ENCODE results near the gene DRAXIN. TPM values are rescaled to one million over a fixed set of nuclear protein-coding genes. Genes with fewer than 3 reads are reported as not detected.

The DRAXIN gene
- total RNA-seq, 4 donors from 2014 or later, result under 0.01 to 0.06 TPM; not detected in 2

DNA sequence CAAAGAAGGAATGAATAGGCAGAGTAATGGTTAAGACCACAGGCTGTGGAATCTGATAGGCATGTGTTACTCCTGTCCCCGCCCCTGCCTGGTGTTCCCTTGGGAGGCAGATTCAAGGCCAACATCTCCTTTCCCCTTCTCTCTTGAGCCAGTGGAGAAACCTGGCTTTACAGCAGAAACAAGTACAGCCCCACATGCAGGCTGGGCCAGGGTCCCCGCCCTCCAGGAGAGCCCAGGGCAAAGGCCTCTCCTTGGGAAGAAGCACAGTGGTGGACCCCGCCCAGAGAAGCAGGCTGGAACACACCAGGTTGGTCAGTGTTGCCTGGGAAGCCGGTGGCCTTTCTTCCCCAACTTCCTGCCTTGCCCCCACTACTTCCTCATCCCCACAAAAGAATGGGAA is 77.3 kb downstream of the DRAXIN start:
- Histone ChIP-seq H3K36me3 (no peaks in the 10 kb centered on the region), H3K27ac (replicated peaks in 1 of 4) (no peak overlapping the region), H3K4me1 (no peaks in the 10 kb centered on the region), H3K9me3 (no peaks in the 10 kb centered on the region), H3K27me3 (peaks cover 0 to 40% (median 0%) of the 10 kb centered on the region in 4 donors), H3K4me3 (no peak overlapping the region)
- intact Hi-C loops (cut with DNase I), result no loop called here
- no peak for DNase-seq (ENCODE audit: extremely low spot score)
- 50% methylated on average over 4 of the region's 4 CpGs for WGBS
- TF ChIP-seq EP300 (IDR thresholded peaks at IDR 0.05), result no peak
- TF ChIP-seq CTCF (IDR thresholded peaks at IDR 0.05), result no peak
- no peak for TF ChIP-seq POLR2AphosphoS5 (IDR thresholded peaks at IDR 0.05)
- no peak for TF ChIP-seq POLR2A (IDR thresholded peaks at IDR 0.05; ENCODE audit: low read depth)

DNA sequence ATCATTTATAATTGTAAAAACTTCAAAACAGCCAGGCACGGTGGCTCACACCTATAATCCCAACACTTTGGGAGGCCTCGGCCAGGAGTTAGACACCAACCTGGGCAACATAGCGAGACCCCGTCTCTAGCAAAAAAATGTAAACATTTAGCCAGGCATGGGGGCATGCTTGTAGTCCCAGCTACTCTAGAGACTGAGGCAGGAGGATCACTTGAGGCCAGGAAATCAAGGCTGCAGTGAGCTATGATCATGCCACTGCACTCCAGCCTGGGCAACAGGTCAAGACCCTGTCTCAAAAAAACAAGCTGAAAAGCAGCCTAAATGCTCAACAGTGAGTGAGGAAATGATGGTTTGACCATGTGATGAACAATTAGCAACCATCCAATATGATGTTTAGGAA is 77.8 kb downstream of the DRAXIN start:
- WGBS, result 74% methylated on average over 4 of the region's 4 CpGs
- Histone ChIP-seq H3K4me1 (no peaks in the 10 kb centered on the region), H3K9me3 (no peaks in the 10 kb centered on the region), H3K27ac (replicated peaks in 1 of 4) (no peak overlapping the region), H3K4me3 (no peak overlapping the region), H3K36me3 (no peaks in the 10 kb centered on the region), H3K27me3 (peaks cover 0 to 36% (median 0%) of the 10 kb centered on the region in 4 donors)
- intact Hi-C loops (cut with DNase I), result no loop called here
- no peak for DNase-seq (ENCODE audit: extremely low spot score)
- no peak for TF ChIP-seq CTCF (IDR thresholded peaks at IDR 0.05)
- TF ChIP-seq POLR2A (IDR thresholded peaks at IDR 0.05; ENCODE audit: low read depth), result no peak
- no peak for TF ChIP-seq POLR2AphosphoS5 (IDR thresholded peaks at IDR 0.05)
- no peak for TF ChIP-seq EP300 (IDR thresholded peaks at IDR 0.05)

DNA sequence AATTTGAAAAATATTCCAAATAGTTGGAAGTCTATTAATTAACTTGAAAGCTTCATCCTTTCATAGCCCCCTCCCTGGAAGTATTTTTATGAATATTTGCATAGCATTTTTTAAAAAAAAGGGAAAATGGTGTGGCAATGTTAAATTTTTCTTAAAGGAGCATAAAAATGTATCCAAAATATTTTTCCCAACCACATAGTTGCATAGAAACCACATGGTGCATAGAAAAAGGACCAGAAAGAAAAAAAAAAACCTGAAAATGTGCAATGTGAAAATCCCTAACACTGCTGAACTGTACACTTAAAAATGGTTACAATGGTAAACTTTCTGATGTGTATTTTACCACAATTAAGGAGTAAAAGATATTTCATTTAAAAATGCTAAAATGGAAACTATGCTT is 78.5 kb downstream of the DRAXIN start:
- Histone ChIP-seq H3K4me1 (no peaks in the 10 kb centered on the region), H3K9me3 (no peaks in the 10 kb centered on the region), H3K27me3 (peaks cover 0 to 33% (median 0%) of the 10 kb centered on the region in 4 donors), H3K4me3 (no peak overlapping the region), H3K27ac (replicated peaks in 1 of 4) (no peak overlapping the region), H3K36me3 (no peaks in the 10 kb centered on the region)
- intact Hi-C loops (cut with DNase I), result no loop called here
- TF ChIP-seq POLR2A (IDR thresholded peaks at IDR 0.05; ENCODE audit: low read depth), result no peak
- TF ChIP-seq POLR2AphosphoS5 (IDR thresholded peaks at IDR 0.05), result no peak
- no peak for TF ChIP-seq CTCF (IDR thresholded peaks at IDR 0.05)
- DNase-seq (ENCODE audit: extremely low spot score), result no peak

DNA sequence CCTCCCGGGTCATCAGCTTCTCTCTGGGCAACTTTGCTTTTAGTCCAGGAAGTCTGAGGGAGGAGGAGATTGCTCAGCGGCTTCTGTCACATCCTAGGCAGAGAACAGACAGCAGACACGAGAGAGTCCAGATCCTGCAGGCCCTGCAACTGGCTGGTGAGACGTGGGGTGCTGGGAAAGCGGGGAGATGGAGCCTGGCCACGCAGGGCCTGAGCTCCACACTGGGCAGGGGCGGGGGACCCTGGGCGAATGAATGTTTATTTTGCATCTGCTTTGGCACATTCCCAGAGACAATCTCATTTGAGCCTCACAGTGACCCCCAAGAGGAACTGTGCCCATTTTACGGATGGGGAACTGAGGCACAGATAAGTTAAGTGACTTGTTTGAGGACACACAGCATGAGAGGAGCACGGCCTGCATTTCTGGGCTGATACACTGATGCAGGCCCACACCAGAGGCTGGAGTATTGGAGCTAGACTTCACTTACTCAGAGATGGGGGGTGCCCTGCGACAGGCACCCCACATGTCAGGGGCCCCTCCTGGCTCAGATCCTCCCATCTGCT is 80.1 kb downstream of the DRAXIN start:
- intact Hi-C loops (cut with DNase I), result no loop called here
- DNase-seq (ENCODE audit: extremely low spot score), result no peak
- Histone ChIP-seq H3K27me3 (peaks cover 0 to 19% (median 0%) of the 10 kb centered on the region in 4 donors), H3K9me3 (no peaks in the 10 kb centered on the region), H3K36me3 (no peaks in the 10 kb centered on the region), H3K4me1 (no peaks in the 10 kb centered on the region), H3K4me3 (no peak overlapping the region), H3K27ac (replicated peaks in 1 of 4) (no peak overlapping the region)
- WGBS, result 58% methylated on average over 9 of the region's 11 CpGs
- TF ChIP-seq CTCF (IDR thresholded peaks at IDR 0.05), result no peak
- TF ChIP-seq POLR2A (IDR thresholded peaks at IDR 0.05; ENCODE audit: low read depth), result no peak
- TF ChIP-seq EP300 (IDR thresholded peaks at IDR 0.05), result no peak
- no peak for TF ChIP-seq POLR2AphosphoS5 (IDR thresholded peaks at IDR 0.05)

GRCh38 chr1:11772458-11772857 is 80.9 kb downstream of the DRAXIN start:
- Histone ChIP-seq H3K27me3 (peaks cover 0 to 11% (median 0%) of the 10 kb centered on the region in 4 donors), H3K27ac (replicated peaks in 1 of 4) (no peak overlapping the region), H3K4me1 (no peaks in the 10 kb centered on the region), H3K36me3 (no peaks in the 10 kb centered on the region), H3K4me3 (no peak overlapping the region), H3K9me3 (no peaks in the 10 kb centered on the region)
- TF ChIP-seq CTCF (IDR thresholded peaks at IDR 0.05) (no peak), POLR2A (IDR thresholded peaks at IDR 0.05; ENCODE audit: low read depth) (no peak), EP300 (IDR thresholded peaks at IDR 0.05) (no peak), POLR2AphosphoS5 (IDR thresholded peaks at IDR 0.05) (no peak)
- intact Hi-C loops (cut with DNase I), result no loop called here
- WGBS, result 61% methylated on average over 5 of the region's 5 CpGs
- no peak for DNase-seq (ENCODE audit: extremely low spot score)
